Measurements from ENCODE around the gene COPS2. TPM values are rescaled to one million over a fixed set of nuclear protein-coding genes. Genes with fewer than 3 reads are reported as not detected.
A peak's percentile ranks its signal among the peaks of the same experiment; 100 is the strongest.

Gene COPS2
- total RNA-seq, 1 experiment from 2014 or later = 88.3 TPM

GRCh38 chr15:49191892-49192291, 36.5 kb upstream of the COPS2 start:
- H3K9me3 ChIP-seq (ENCODE audit: control insufficient read depth, low read depth, low read length) = no peaks in the 10 kb centered on the region
- TF ChIP-seq, protein P1, sequence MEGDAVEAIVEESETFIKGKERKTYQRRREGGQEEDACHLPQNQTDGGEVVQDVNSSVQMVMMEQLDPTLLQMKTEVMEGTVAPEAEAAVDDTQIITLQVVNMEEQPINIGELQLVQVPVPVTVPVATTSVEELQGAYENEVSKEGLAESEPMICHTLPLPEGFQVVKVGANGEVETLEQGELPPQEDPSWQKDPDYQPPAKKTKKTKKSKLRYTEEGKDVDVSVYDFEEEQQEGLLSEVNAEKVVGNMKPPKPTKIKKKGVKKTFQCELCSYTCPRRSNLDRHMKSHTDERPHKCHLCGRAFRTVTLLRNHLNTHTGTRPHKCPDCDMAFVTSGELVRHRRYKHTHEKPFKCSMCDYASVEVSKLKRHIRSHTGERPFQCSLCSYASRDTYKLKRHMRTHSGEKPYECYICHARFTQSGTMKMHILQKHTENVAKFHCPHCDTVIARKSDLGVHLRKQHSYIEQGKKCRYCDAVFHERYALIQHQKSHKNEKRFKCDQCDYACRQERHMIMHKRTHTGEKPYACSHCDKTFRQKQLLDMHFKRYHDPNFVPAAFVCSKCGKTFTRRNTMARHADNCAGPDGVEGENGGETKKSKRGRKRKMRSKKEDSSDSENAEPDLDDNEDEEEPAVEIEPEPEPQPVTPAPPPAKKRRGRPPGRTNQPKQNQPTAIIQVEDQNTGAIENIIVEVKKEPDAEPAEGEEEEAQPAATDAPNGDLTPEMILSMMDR (conservative IDR thresholded peaks at IDR 0.05) = no peak
- H2AK5ac ChIP-seq (ENCODE audit: insufficient read length, low read length) = no peak overlapping the region
- H3K56ac ChIP-seq (ENCODE audit: insufficient read length, low read depth, low read length) = no peak overlapping the region
- H3K23me2 ChIP-seq (ENCODE audit: insufficient read length, low read depth, low read length, poor library complexity, severe bottlenecking) = no peaks in the 10 kb centered on the region
- no peak overlapping the region for H2BK12ac ChIP-seq (ENCODE audit: insufficient read length, low read depth, low read length)
- H3K18ac ChIP-seq (ENCODE audit: insufficient read length, low read depth, low read length) = no peak overlapping the region
- no peak overlapping the region for H2BK120ac ChIP-seq (ENCODE audit: low read depth, low read length, poor library complexity, severe bottlenecking)
- Mint-ChIP-seq H3K4me3 (no peak overlapping the region), H3K9me3 (no peaks in the 10 kb centered on the region), H3K36me3 (ENCODE audit: insufficient read depth in 1 of 3, low read depth in 3 of 3) (no peaks in the 10 kb centered on the region; a peak in 2 of 7 replicates), H3K27me3 (ENCODE audit: low read depth) (no peaks in the 10 kb centered on the region), H3K27ac (peak overlapping the region in 1 of 3 experiments; percentile 29; a peak in 1 of 7 replicates), H3K4me1 (peaks cover 26 to 29% of the 10 kb centered on the region in 2 experiments)
- H4K20me1 ChIP-seq (ENCODE audit: control insufficient read depth, insufficient read depth, insufficient read length) = no peaks in the 10 kb centered on the region
- no CpG with 5 or more reads among the region's 2 CpGs for WGBS (ENCODE audit: extremely low coverage, insufficient read length, low lambda C conversion rate)
- H4K91ac ChIP-seq (ENCODE audit: insufficient read length, low read depth, low read length) = no peak overlapping the region
- no peak overlapping the region for H3K4me2 ChIP-seq (ENCODE audit: insufficient read depth, insufficient read length, low read length)
- H4K8ac ChIP-seq (replicated peaks; ENCODE audit: insufficient read length, low read depth, low read length) = no peak overlapping the region
- H3K27me3 ChIP-seq (ENCODE audit: insufficient read depth, low read length) = no peaks in the 10 kb centered on the region
- no peak overlapping the region for H3K23ac ChIP-seq (ENCODE audit: insufficient read length, low read depth, low read length)
- no peak overlapping the region for H3T11ph ChIP-seq (ENCODE audit: low read length)
- no peak overlapping the region for H3K4ac ChIP-seq (ENCODE audit: low read depth, low read length)
- no peak overlapping the region for H2BK20ac ChIP-seq (ENCODE audit: low read depth, low read length, poor library complexity, severe bottlenecking)
- H3K14ac ChIP-seq (ENCODE audit: insufficient read depth, low read length) = no peak overlapping the region
- H2AFZ ChIP-seq (ENCODE audit: low read length) = no peak overlapping the region
- H2BK5ac ChIP-seq (ENCODE audit: insufficient read length, low read length) = no peak overlapping the region
- no peak overlapping the region for H2BK15ac ChIP-seq (ENCODE audit: low read depth, low read length)
- H3K79me1 ChIP-seq (ENCODE audit: insufficient read depth, low read depth, low read length, poor library complexity, severe bottlenecking) = no peaks in the 10 kb centered on the region
- no peak for DNase-seq
- H3K27ac ChIP-seq (ENCODE audit: insufficient read length, low read depth, low read length) = no peak overlapping the region
- no peak overlapping the region for H4K5ac ChIP-seq (ENCODE audit: insufficient read length, low read depth, low read length)
- no peaks in the 10 kb centered on the region for H3K79me2 ChIP-seq (ENCODE audit: insufficient read depth, low read length)
- no peak overlapping the region for H3K9ac ChIP-seq (ENCODE audit: extremely low read depth, insufficient read length, low read length)
- no peaks in the 10 kb centered on the region; the same call in 1 of the 2 replicates for H3K4me1 ChIP-seq (ENCODE audit: insufficient read depth, low read length)

Measured in H9 (cell line).